OCI-LY1 (cell line): ENCODE results near the gene MYCT1.

Experiments used
- CTCF ChIP-seq: fragments of 200-600 bp; sonication (generic), shearing (Covaris generic); IDR thresholded peaks from 2 replicates; pipeline ENCODE4 v1.5.1; 2017; ENCODE audit warnings: mild to moderate bottlenecking, antibody characterized with exemption, low read length, moderate library complexity, mixed read lengths
- EZH2 ChIP-seq: fragments of 200-600 bp; sonication (generic), shearing (Covaris generic); IDR thresholded peaks from 2 replicates; pipeline ENCODE4 v1.8.0; 2017; ENCODE audit warnings: borderline replicate concordance, mixed run types, mild to moderate bottlenecking, antibody characterized with exemption, low read length, moderate library complexity, mixed read lengths

- no peak for TF ChIP-seq EZH2
- no peak for TF ChIP-seq CTCF
Observed at GRCh38 chr6:152746172-152746553, 48.5 kb downstream of the MYCT1 start.
